ENCODE results near the gene ATRNL1. TPM values are rescaled to one million over a fixed set of nuclear protein-coding genes. Genes with fewer than 3 reads are reported as not detected.

The ATRNL1 gene
- total and polyA plus RNA-seq, 2 experiments from 2014 or later, result 5.9 to 17.4 TPM

GRCh38 chr10:115980470-115980869 is 887.3 kb downstream of the ATRNL1 start:
- Histone ChIP-seq H3K4me2 (no peak overlapping the region), H4K20me1 (ENCODE audit: insufficient read depth, poor library complexity, severe bottlenecking) (no peaks in the 10 kb centered on the region), H3K9me2 (replicated peaks; ENCODE audit: insufficient read depth) (no peaks in the 10 kb centered on the region), H3K4me1 (ENCODE audit: insufficient read depth) (no peaks in the 10 kb centered on the region), H3K4me3 (no peak overlapping the region), H3K9me3 (ENCODE audit: low read depth) (no peaks in the 10 kb centered on the region), H3K36me3 (replicated peaks; ENCODE audit: insufficient read depth, low read depth) (no peaks in the 10 kb centered on the region), H3K79me2 (no peaks in the 10 kb centered on the region), H3K27ac (no peak overlapping the region), H2AFZ (no peak overlapping the region), H3K27me3 (peaks cover 7% of the 10 kb centered on the region)
- TF ChIP-seq EZH2phosphoT487 (IDR thresholded peaks at IDR 0.05; ENCODE audit: low read depth, severe bottlenecking, unreplicated experiment) (no peak), EZH2 (IDR thresholded peaks at IDR 0.05; ENCODE audit: borderline replicate concordance) (no peak), CTCF (IDR thresholded peaks at IDR 0.05; ENCODE audit: poor library complexity) (no peak)
- no peak for DNase-seq (ENCODE audit: low spot score)
- 75% methylated on average over 2 of the region's 2 CpGs for WGBS (ENCODE audit: low lambda C conversion rate, missing lambda C conversion rate)

GRCh38 chr10:115981081-115981480 is 887.9 kb downstream of the ATRNL1 start:
- Histone ChIP-seq H3K36me3 (replicated peaks; ENCODE audit: insufficient read depth, low read depth) (no peaks in the 10 kb centered on the region), H2AFZ (no peak overlapping the region), H3K9me2 (replicated peaks; ENCODE audit: insufficient read depth) (no peaks in the 10 kb centered on the region), H3K4me2 (no peak overlapping the region), H3K27ac (no peak overlapping the region), H3K79me2 (no peaks in the 10 kb centered on the region), H4K20me1 (ENCODE audit: insufficient read depth, poor library complexity, severe bottlenecking) (no peaks in the 10 kb centered on the region), H3K4me3 (no peak overlapping the region), H3K9me3 (ENCODE audit: low read depth) (no peaks in the 10 kb centered on the region), H3K27me3 (peaks cover 7% of the 10 kb centered on the region), H3K4me1 (ENCODE audit: insufficient read depth) (no peaks in the 10 kb centered on the region)
- TF ChIP-seq EZH2 (IDR thresholded peaks at IDR 0.05; ENCODE audit: borderline replicate concordance) (no peak), CTCF (IDR thresholded peaks at IDR 0.05; ENCODE audit: poor library complexity) (no peak), EZH2phosphoT487 (IDR thresholded peaks at IDR 0.05; ENCODE audit: low read depth, severe bottlenecking, unreplicated experiment) (no peak)
- 65% methylated on average over 8 of the region's 8 CpGs for WGBS (ENCODE audit: low lambda C conversion rate, missing lambda C conversion rate)
- DNase-seq (ENCODE audit: low spot score), result no peak

GRCh38 chr10:115982076-115982475 is 888.9 kb downstream of the ATRNL1 start:
- Histone ChIP-seq H3K4me1 (ENCODE audit: insufficient read depth) (no peaks in the 10 kb centered on the region), H4K20me1 (ENCODE audit: insufficient read depth, poor library complexity, severe bottlenecking) (no peaks in the 10 kb centered on the region), H3K27ac (no peak overlapping the region), H3K9me2 (replicated peaks; ENCODE audit: insufficient read depth) (no peaks in the 10 kb centered on the region), H3K27me3 (peaks cover 7% of the 10 kb centered on the region), H3K36me3 (replicated peaks; ENCODE audit: insufficient read depth, low read depth) (no peaks in the 10 kb centered on the region), H3K4me2 (no peak overlapping the region), H2AFZ (no peak overlapping the region), H3K79me2 (no peaks in the 10 kb centered on the region), H3K9me3 (ENCODE audit: low read depth) (no peaks in the 10 kb centered on the region), H3K4me3 (no peak overlapping the region)
- DNase-seq (ENCODE audit: low spot score), result no peak
- TF ChIP-seq EZH2 (IDR thresholded peaks at IDR 0.05; ENCODE audit: borderline replicate concordance), result no peak
- TF ChIP-seq EZH2phosphoT487 (IDR thresholded peaks at IDR 0.05; ENCODE audit: low read depth, severe bottlenecking, unreplicated experiment), result no peak
- no peak for TF ChIP-seq CTCF (IDR thresholded peaks at IDR 0.05; ENCODE audit: poor library complexity)
- 63% methylated on average over 6 of the region's 6 CpGs for WGBS (ENCODE audit: low lambda C conversion rate, missing lambda C conversion rate)

- DNase-seq (ENCODE audit: low spot score), result no peak
These were observed 889.4 kb downstream of the ATRNL1 start for GRCh38 chr10:115982526-115982925.

More at GRCh38 chr10:115982526-115982925, 889.4 kb downstream of the ATRNL1 start:
- no peak overlapping the region for H3K4me2 ChIP-seq
- no peak overlapping the region for H2AFZ ChIP-seq
- H4K20me1 ChIP-seq (ENCODE audit: insufficient read depth, poor library complexity, severe bottlenecking), result no peaks in the 10 kb centered on the region
- no peak overlapping the region for H3K27ac ChIP-seq
- WGBS (ENCODE audit: low lambda C conversion rate, missing lambda C conversion rate), result 71% methylated on average over 2 of the region's 2 CpGs
- H3K27me3 ChIP-seq, result peaks cover 7% of the 10 kb centered on the region
- H3K4me1 ChIP-seq (ENCODE audit: insufficient read depth), result no peaks in the 10 kb centered on the region
- TF ChIP-seq EZH2phosphoT487 (IDR thresholded peaks at IDR 0.05; ENCODE audit: low read depth, severe bottlenecking, unreplicated experiment) (no peak), CTCF (IDR thresholded peaks at IDR 0.05; ENCODE audit: poor library complexity) (no peak), EZH2 (IDR thresholded peaks at IDR 0.05; ENCODE audit: borderline replicate concordance) (no peak)
- H3K4me3 ChIP-seq, result no peak overlapping the region
- H3K9me2 ChIP-seq (replicated peaks; ENCODE audit: insufficient read depth), result no peaks in the 10 kb centered on the region
- no peaks in the 10 kb centered on the region for H3K79me2 ChIP-seq
- H3K36me3 ChIP-seq (replicated peaks; ENCODE audit: insufficient read depth, low read depth), result no peaks in the 10 kb centered on the region
- no peaks in the 10 kb centered on the region for H3K9me3 ChIP-seq (ENCODE audit: low read depth)

All from hepatocyte (in vitro differentiated cells).